Measurements from ENCODE around the gene ZNF606.

The ZNF606 gene

DNA sequence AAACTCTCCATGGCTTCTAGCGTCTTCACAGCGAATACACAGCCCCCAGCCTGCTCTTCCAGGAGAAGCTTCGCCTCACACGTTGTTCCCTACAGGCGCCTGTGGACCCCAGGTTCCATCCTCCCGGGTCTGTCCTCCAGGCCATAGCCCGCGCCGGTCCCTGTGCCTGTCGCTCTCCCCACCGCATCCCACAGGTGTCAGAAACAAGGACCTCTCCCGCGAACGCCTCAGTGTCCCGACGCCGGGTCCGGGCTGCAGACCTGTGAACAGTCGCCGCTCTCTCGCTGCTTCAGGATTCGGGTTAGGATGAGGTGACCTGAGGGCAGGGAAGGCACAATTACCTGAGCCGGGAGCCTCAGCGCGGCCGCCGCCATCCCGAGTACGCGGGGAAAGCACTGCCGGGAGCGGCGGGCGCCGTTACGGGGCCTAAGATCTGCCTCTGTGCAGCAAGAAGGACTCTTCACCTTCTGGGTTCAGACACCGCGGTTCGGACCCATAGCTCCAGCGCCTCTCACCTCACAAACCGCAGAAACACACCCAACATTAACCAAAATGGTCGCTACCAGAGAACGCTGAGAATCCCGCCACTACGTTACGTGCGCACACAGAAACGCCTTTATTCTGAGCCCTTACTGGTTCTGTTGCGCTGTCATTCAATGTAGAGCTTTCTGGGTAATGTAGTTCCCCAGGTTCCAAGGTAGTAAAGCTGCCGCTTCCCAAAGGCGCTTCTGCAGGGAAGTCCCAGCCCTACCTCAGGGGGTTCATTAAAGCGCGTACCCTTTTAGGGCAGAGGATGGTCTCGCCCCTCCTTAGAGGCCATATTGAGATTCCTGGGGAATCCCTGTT is 67.6 kb downstream of the ZNF606 start, which contains the start of gene ZNF418:
TSS of gene ZNF418 (minus strand) at position 583 of the 846 bp plus-strand sequence. CDS start 1,580 bp downstream, outside the sequence.
- no peak for DNase-seq (ENCODE audit: low spot score)

DNA sequence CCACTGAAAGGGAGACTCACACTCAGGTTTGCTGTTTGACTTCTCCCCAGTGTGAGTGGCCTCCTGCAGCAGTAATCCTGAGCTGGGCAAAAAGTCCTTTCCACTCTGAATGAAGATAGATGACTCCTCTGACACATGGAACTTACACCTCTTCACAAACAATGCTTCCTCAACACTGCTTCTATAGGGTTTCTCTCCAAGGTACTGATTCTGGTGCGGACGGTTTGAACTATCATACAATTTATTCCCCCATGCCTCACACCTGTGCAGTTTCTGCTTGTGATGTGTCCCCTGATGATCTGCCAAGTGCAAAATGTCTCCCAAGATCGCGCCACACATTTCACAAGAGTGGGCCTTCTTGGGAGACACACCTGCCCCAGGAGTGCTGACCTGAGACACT is 75.0 kb downstream of the ZNF606 start:
- no peak for DNase-seq (ENCODE audit: low spot score)

All from SK-N-DZ (cell line).